ACC112 (cell line): ENCODE measurements around the gene CD248.
"Not testable (repeated sequence)": the region's sequence is repeated elsewhere in the genome, so short reads cannot be mapped to it uniquely, and the experiment has no call there.

Experiments used
- H2AFZ ChIP-seq: fragments of 200-600 bp; sonication (generic); one replicate; pipeline ENCODE4 v1.6.0; 2017; ENCODE audit warnings: antibody characterized with exemption, low read length; ENCODE audit not compliant: unreplicated experiment
- H3K27ac ChIP-seq: fragments of 200-600 bp; sonication (generic); 2 replicates; pipeline ENCODE4 v1.5.1; 2014; ENCODE audit warnings: low read depth, mild to moderate bottlenecking, antibody characterized with exemption, low read length, moderate library complexity
- H3K27me3 ChIP-seq: fragments of 200-600 bp; sonication (generic); 2 replicates; pipeline ENCODE4 v1.6.1; 2014; ENCODE audit warnings: mild to moderate bottlenecking, antibody characterized with exemption, low read length, moderate library complexity, mixed read lengths; ENCODE audit not compliant: insufficient read depth
- H3K36me3 ChIP-seq: fragments of 200-600 bp; sonication (generic); 2 replicates; pipeline ENCODE4 v1.6.1; 2016; ENCODE audit warnings: mild to moderate bottlenecking, antibody characterized with exemption, low read length, moderate library complexity, mixed read lengths; ENCODE audit not compliant: insufficient read depth
- H3K4me1 ChIP-seq: fragments of 200-600 bp; sonication (generic); one replicate; pipeline ENCODE4 v1.6.1; 2016; ENCODE audit warnings: low read length, mixed read lengths; ENCODE audit not compliant: insufficient read depth, unreplicated experiment, control insufficient read depth
- H3K4me3 ChIP-seq: fragments of 200-600 bp; sonication (generic); 2 replicates; pipeline ENCODE4 v1.5.1; 2014; ENCODE audit warnings: mild to moderate bottlenecking, low read depth, low read length
- H3K79me2 ChIP-seq: fragments of 200-600 bp; sonication (generic); one replicate; pipeline ENCODE4 v1.6.0; 2016; ENCODE audit warnings: low read length; ENCODE audit not compliant: control insufficient read depth, unreplicated experiment, insufficient read depth

Gene CD248

DNA sequence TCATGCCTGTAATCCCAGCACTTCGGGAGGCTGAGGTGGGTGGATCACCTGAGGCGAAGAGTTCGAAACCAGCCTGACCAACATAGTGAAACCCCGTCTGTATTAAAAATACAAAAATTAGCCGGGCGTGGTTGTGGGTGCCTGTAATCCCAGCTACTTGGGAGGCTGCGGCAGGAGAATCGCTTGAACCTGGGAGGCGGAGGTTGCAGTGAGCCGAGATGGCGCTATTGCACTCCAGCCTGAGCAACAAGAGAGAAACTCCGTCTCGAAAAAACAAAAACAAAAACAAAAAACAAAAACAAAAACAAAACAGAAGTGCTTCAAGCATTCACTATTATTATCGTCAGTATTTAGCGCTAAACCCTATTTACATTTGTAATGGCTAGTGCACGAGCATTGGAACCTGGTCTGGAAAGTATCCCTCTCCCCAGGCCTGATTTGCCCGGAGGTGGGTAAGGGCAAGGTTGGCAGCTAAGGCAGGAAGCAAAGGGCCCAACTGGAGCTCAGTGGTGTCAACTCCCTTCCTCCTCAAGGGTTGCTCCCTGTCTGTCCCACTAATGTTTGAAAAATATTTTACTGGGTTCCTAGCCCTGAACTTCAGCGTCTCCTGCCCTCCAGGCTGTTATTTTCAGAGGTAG is 5.9 kb downstream of the CD248 start:
- not testable (repeated sequence) for H3K27ac ChIP-seq, H3K36me3 ChIP-seq, H2AFZ ChIP-seq, H3K4me1 ChIP-seq, H3K4me3 ChIP-seq, H3K27me3 ChIP-seq
- H3K79me2 ChIP-seq, result peaks cover 25% of the 10 kb centered on the region

DNA sequence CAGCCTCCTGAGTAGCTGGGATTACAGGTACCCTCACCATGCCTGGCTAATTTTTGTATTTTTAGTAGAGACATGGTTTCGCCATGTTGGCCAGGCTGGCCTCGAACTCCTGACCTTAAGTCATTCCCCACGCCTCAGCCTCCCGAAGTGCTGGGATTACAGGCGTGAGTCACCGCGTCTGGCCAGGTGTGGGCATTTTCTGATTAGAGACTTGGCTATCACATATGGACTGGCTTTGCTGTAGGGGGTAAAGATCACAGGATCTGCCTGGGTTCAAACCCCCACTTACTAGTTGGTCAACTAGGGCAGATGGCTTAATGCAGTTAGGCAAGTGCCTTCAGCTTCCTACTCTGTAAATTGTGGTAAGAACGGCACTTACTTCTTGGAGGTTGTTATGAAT is 6.5 kb downstream of the CD248 start:
- Histone ChIP-seq H3K27me3 (no peaks in the 10 kb centered on the region), H3K27ac (no peak overlapping the region), H3K4me3 (no peak overlapping the region), H2AFZ (no peak overlapping the region), H3K79me2 (peaks cover 19% of the 10 kb centered on the region), H3K36me3 (no peaks in the 10 kb centered on the region), H3K4me1 (peaks cover 8% of the 10 kb centered on the region)

- no peaks in the 10 kb centered on the region for H3K27me3 ChIP-seq
- no peak overlapping the region for H3K27ac ChIP-seq
- H3K36me3 ChIP-seq, result no peaks in the 10 kb centered on the region
- no peaks in the 10 kb centered on the region for H3K4me1 ChIP-seq
- no peak overlapping the region for H2AFZ ChIP-seq
- peaks cover 11% of the 10 kb centered on the region for H3K79me2 ChIP-seq
- H3K4me3 ChIP-seq, result no peak overlapping the region
Observed at GRCh38 chr11:66309475-66309874, 7.4 kb downstream of the CD248 start.

DNA sequence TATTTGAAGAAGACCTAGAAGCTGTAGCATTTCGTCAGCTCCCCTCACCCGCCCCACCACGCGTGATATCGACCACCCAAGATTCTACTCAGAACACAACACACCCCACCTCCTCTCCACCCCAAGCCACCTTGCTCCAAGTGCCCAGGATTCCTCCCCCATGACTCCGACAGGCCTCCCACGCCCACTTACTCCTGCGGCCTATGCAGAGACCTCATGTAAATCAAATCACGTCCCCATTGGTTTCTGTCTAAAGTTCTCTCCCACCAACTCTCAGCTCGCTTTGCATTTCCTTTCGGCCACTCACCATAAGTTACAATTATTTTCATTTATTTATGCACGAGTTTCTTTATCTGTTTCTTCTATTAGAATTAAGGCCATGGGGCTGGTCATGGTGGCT is 14.2 kb downstream of the CD248 start:
- Histone ChIP-seq H3K27me3 (no peaks in the 10 kb centered on the region), H3K27ac (no peak overlapping the region), H3K4me1 (no peaks in the 10 kb centered on the region), H3K79me2 (no peaks in the 10 kb centered on the region), H3K4me3 (no peak overlapping the region), H3K36me3 (no peaks in the 10 kb centered on the region), H2AFZ (no peak overlapping the region)

DNA sequence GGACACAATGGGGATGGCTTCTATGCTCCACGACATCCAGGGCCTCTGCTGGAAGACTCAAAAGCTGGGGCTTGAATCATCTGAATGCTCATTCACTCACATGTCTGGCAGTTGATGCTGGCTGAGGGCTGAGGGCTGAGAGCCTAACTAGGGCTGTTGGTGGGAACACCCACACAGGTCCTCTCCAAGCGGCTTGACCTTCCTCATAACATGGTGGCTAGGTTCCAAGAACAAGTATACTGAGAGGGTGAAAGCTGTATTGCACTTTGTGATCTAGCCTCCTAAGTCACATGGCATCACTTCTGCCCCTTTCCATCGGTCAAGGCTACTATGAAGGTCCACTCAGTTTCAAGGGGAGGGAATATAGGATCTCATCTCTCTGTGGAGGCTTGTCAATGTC is 17.7 kb downstream of the CD248 start:
- Histone ChIP-seq H3K4me1 (no peaks in the 10 kb centered on the region), H3K27ac (no peak overlapping the region), H3K27me3 (no peaks in the 10 kb centered on the region)

DNA sequence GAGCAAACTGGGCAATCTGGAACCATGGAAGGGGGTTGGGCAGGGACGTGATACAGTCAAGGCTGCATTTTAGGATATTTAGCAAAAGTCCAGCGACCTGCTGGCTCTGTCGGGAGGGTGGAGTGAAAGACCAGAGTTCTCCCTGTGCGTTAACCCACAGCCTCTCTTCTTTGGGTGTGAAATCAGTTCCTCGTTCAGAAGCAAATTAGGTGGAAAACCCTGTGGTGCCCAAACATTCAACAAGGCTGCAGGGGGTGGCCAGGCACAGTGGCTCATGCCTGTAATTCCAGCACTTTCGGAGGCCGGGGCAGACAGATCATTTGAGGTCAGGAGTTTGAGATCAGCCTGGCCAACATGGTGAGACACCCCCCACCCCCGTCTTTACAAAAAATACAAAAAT is 19.2 kb downstream of the CD248 start:
- Histone ChIP-seq H3K79me2 (no peaks in the 10 kb centered on the region), H3K27ac (no peak overlapping the region), H3K27me3 (peaks cover 8% of the 10 kb centered on the region), H3K36me3 (no peaks in the 10 kb centered on the region), H2AFZ (no peak overlapping the region), H3K4me1 (no peaks in the 10 kb centered on the region), H3K4me3 (no peak overlapping the region)

More for the DNA sequence above, 17.7 kb downstream of the CD248 start:
- Histone ChIP-seq H3K36me3 (no peaks in the 10 kb centered on the region), H3K4me3 (no peak overlapping the region), H2AFZ (no peak overlapping the region), H3K79me2 (no peaks in the 10 kb centered on the region)

DNA sequence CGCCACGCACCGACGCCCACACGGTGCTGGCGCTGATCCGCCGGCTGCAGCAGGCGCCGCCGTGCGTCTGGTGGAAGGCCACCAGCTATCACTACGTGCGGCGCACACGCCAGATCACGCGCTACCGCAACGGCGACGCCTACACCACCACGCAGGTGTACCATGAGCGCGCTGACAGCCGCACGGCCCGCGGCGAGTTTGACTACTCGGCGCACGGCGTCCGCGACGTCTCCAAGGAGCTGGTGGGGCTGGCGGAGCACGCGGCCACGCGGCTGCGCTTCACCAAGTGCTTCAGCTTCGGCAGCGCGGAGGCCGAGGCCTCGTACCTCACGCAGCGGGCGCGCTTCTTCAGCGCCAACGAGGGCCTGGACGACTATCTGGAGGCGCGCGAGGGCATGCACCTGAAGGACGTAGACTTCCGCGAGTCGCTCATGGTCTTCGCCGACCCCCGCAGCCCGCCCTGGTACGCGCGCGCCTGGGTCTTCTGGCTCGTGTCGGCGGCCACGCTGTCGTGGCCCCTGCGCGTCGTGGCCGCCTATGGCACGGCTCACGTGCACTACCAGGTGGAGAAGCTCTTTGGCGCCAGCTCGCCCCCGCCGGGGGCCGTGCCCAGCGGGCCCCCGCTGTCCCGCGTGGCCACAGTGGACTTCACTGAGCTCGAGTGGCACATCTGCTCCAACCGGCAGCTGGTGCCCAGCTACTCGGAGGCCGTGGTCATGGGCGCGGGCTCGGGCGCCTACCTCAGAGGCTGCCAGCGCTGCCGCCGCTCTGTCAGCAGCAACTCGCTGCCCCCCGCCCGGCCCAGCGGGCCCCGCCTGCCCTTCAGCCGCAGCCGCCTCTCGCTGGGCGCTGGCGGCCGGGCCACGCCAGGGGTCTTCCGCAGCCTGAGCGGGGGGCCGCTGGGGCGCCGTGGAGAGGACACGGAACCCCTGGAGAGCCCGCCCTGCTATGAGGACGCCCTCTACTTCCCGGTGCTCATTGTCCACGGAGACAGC is 21.9 kb downstream of the CD248 start:
- Histone ChIP-seq H3K27ac (no peak overlapping the region), H3K36me3 (no peaks in the 10 kb centered on the region), H3K27me3 (peaks cover 27% of the 10 kb centered on the region), H2AFZ (no peak overlapping the region), H3K79me2 (no peaks in the 10 kb centered on the region), H3K4me3 (no peak overlapping the region), H3K4me1 (peaks cover 3% of the 10 kb centered on the region)

DNA sequence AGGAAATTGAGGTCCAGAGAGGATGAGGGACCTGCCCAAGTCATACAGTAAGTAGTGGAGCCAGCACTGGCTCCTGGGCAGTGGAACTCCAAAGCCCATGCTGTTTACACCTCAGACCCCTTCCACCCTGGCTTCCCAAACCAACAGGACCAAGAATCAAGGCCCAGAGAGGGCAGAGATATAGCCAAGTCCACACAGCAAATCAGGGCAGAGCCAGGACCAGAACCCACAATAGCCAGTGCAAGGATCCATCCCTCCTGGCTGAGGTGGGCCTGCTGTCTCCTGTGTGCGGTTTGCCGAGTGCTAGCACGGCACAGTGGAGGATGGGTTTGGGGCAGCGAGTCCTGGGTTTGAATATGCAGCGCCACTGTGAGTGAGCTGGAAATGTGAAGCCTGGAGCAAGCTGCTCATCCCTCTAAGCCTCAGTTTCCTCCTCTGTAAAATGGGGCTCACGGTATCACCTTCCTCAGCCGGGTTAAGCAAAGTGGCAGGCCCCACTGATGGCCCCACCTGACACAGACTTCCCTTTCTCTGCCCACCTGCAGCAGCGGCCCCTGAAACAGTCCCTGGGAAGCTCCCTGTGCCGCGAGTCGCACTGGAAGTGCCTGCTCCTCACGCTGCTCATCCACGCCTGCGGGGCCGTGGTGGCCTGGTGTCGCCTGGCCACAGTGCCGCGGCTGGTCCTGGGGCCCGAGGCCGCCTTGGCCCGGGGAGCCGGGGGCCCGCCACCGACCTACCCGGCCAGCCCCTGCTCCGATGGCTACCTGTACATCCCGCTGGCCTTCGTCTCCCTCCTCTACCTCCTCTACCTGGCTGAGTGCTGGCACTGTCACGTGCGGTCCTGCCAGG is 22.8 kb downstream of the CD248 start:
- H3K36me3 ChIP-seq, result no peaks in the 10 kb centered on the region
- H2AFZ ChIP-seq, result no peak overlapping the region
- H3K4me3 ChIP-seq, result no peak overlapping the region
- H3K27me3 ChIP-seq, result peaks cover 27% of the 10 kb centered on the region
- peaks cover 7% of the 10 kb centered on the region for H3K4me1 ChIP-seq
- H3K79me2 ChIP-seq, result no peaks in the 10 kb centered on the region
- no peak overlapping the region for H3K27ac ChIP-seq

DNA sequence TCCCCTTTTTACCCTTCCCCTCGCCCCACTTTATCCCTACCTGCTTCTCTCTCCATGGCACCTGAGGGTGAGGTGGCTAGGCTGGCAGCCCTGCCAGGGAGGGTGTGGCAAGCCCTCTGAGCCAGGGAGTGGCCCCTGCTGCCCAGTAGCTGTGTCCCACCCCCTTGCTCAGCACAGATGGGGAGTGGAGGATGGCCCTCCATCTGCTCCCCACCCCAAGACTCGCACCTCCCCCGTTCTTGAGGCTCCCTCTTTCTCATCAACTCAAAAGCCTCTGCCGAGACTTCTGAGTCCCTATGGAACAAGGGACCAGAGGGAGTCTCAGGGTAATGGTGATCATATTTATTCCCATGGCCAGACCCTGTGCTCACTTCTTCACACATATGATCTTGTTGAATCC is 23.5 kb downstream of the CD248 start:
- H2AFZ ChIP-seq, result no peak overlapping the region
- H3K27me3 ChIP-seq, result peaks cover 27% of the 10 kb centered on the region
- no peak overlapping the region for H3K27ac ChIP-seq
- peaks cover 3% of the 10 kb centered on the region for H3K79me2 ChIP-seq
- H3K36me3 ChIP-seq, result no peaks in the 10 kb centered on the region
- H3K4me3 ChIP-seq, result no peak overlapping the region
- peaks cover 7% of the 10 kb centered on the region for H3K4me1 ChIP-seq

DNA sequence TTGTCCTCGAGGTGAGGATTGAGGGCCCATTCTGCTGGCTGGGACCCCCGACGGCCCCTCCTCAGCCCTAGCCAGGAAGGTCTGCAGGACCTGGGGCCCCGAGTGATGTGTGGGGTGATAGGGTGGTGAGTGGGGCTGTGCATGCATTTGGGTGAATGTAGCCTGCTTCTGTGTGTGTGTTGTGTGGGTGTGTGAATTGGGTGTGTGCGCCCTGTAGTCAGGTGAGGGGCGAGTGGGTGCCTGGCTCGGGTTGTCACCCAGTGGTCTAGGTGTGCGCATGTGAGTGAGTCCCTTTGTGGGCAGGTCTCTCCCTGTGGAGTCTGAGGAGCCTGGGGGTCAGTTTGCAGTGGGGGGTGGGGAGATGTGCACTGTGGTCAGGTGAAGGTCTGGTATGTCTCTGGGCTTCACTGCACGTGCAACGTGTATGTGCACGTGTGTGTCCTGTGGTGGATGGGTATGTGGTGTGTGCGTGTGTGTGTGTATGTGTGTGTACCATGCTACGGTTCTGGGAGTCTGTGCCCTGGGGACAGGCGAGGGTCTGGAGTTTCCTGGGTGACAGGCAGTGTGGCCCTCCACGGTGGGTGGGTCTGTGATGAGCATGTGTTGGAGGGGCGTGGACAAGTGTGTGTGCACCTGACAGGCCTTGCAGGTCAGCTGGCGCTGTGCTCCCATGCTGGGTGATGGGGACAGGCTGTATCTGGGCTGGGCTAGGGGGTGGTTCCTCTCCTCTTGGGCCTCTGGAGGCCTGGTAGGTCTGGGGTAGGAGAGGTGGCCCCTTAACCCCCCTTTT is 24.1 kb downstream of the CD248 start:
- no peak overlapping the region for H3K27ac ChIP-seq
- peaks cover 27% of the 10 kb centered on the region for H3K27me3 ChIP-seq
- no peaks in the 10 kb centered on the region for H3K36me3 ChIP-seq
- no peak overlapping the region for H2AFZ ChIP-seq
- peaks cover 11% of the 10 kb centered on the region for H3K4me1 ChIP-seq
- no peak overlapping the region for H3K4me3 ChIP-seq
- H3K79me2 ChIP-seq, result peaks cover 10% of the 10 kb centered on the region
